ENCODE results near the gene CRK. TPM values are rescaled to one million over a fixed set of nuclear protein-coding genes. Genes with fewer than 3 reads are reported as not detected.
A peak's percentile ranks its signal among the peaks of the same experiment; 100 is the strongest.

The CRK gene
- 23.8 and 24.9 TPM in 2 replicates for total RNA-seq (2013; cell fraction: nucleolus; rRNA removed)
- total RNA-seq (2014; rRNA removed) (21.2 and 24.0 TPM in 2 replicates), total RNA-seq (2014; rRNA removed; fragmentation: Illumina TruSeq; extraction: Trizol) (20.6 and 21.3 TPM in 2 replicates), total RNA-seq (2021) (20.4 and 21.1 TPM in 2 replicates), polyA plus RNA-seq (2011; rRNA removed) (23.8 and 26.8 TPM in 2 replicates), polyA plus RNA-seq (2014; fragmentation: Illumina TruSeq; extraction: Trizol) (19.9 and 21.8 TPM in 2 replicates), polyA plus RNA-seq (2014; fragmentation: Nextera tagmentation; extraction: Ambion mirVana) (10 to 100 TPM; 11.1 to 11.3 TPM), polyA plus RNA-seq (2014; rRNA removed) (18.3 and 19.7 TPM in 2 replicates), polyA plus RNA-seq (2016; fragmentation: Nextera tagmentation; extraction: Ambion mirVana) (10 to 100 TPM; 17.7 to 21.7 TPM), polyA minus RNA-seq (2011; rRNA and poly(A)+ RNA removed) (22.0 and 30.1 TPM in 2 replicates), Bru-seq, nascent RNA (percentile 74 among the genes with signal in this experiment), BruChase-seq, experiment 1, labeled RNA remaining after a 6-hour chase (percentile 77 among the genes with signal in this experiment), BruChase-seq, experiment 2, labeled RNA remaining after a 2-hour chase (percentile 82 among the genes with signal in this experiment)
- polyA plus RNA-seq (2011; ENCODE audit: low read depth): 4.2 TPM
- 14.6 and 15.0 TPM in 2 replicates for polyA plus RNA-seq (2011; cell fraction: cytosol; rRNA removed)
- 5.2 and 8.8 TPM in 2 replicates for polyA plus RNA-seq (2011; cell fraction: nucleus; rRNA removed)
- 5.6 and 8.6 TPM in 2 replicates for polyA plus RNA-seq (2012)
- 7.9 and 8.0 TPM in 2 replicates for polyA minus RNA-seq (2011; cell fraction: cytosol; rRNA and poly(A)+ RNA removed)
- polyA minus RNA-seq (2011; cell fraction: nucleus; rRNA and poly(A)+ RNA removed): 4.1 and 8.1 TPM in 2 replicates
- long read RNA-seq, experiment 1, partial matches to known transcripts: 1 of 4 reads
- long read RNA-seq, experiment 1, other reads (novel, unspliced or antisense): 0 of 4 reads
- long read RNA-seq, experiment 2, partial matches to known transcripts: 2 of 11 reads
- long read RNA-seq, experiment 2, other reads (novel, unspliced or antisense): 8 of 11 reads

DNA sequence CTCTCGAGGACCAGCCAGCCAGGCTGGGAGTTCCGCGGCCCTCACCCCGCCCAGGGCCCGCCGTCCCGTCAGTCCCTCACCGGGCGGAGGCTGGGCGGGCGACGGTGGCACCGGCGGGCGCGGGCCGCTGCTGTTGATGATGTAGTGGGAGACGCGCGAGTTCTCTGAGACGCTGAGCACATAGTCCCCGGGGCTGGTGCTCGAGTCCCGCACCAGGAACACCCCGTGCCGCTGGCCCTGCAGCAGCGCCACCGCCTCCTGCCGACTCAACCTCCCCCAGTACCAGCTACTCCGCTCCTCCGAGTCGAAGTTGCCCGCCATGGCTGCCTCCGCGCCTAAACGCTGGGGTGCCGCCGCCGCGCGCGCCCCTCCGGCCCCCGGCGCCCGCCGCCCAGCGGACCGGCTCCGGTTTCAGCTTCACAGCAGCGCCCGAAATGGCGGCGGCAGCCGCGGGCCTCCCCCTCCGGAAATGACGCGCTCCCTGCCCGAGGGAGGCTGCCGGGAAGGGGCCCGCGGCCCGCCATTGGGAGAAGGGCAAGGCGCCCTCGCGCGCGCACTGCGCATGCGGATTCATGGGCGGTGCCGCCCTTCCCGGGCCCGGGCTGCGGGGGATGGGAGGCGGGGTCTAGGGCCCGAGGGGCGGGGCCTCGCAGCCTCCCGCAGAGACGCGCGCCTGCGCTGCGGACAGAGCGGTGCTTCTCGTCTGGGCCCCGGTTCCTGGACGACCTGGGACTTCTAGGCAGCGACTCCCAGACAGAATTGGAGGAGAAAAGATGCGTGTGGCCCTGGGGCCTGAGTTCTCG lies at the start of gene CRK:
Gene CRK, minus strand, starts transcription at position 436 of the 803 bp plus-strand sequence. Its CDS starts 115 bp downstream, at position 321.
- peak; percentile 92 for ATAC-seq
- Histone ChIP-seq H3K4me1 (ENCODE audit: control insufficient read depth, insufficient read depth, low read length) (peaks cover 3% of the 10 kb centered on the region; the same call in 1 of the 2 replicates), H3K36me3 (ENCODE audit: control insufficient read depth in 2 of 2, insufficient read depth in 2 of 2, low read length in 1 of 2) (peaks cover 0 to 6% of the 10 kb centered on the region in 2 experiments; a peak in 1 of 4 replicates), H3K79me2 (ENCODE audit: control insufficient read depth, insufficient read depth, low read length) (peaks cover 49% of the 10 kb centered on the region), H2AFZ (ENCODE audit: control insufficient read depth, low read depth, low read length) (peak within 1 kb of the TSS; percentile 86), H3K27ac (ENCODE audit: control insufficient read depth, insufficient read depth) (peak within 1 kb of the TSS; percentile 89), H4K20me1 (ENCODE audit: control insufficient read depth, insufficient read depth) (peaks cover 7% of the 10 kb centered on the region; the same call in 1 of the 2 replicates), H3K9me3 (replicated peaks; ENCODE audit: control insufficient read depth, insufficient read depth, low read length) (no peaks in the 10 kb centered on the region), H3K27me3 (replicated peaks in 1 of 2; ENCODE audit: control insufficient read depth in 2 of 2, insufficient read depth in 2 of 2, low read length in 1 of 2) (no peaks in the 10 kb centered on the region), H3K4me2 (ENCODE audit: control insufficient read depth, insufficient read depth) (peak within 1 kb of the TSS; percentile 91), H3K4me3 (peak within 1 kb of the TSS; percentile 73), H3K9ac (ENCODE audit: control insufficient read depth, insufficient read depth, low read length) (peak within 1 kb of the TSS; percentile 90)
- ChIA-PET SMC1A (ENCODE audit: uncharacterized antibody, unreplicated experiment) (interaction anchor here (1.5 kb wide), 1 partner anchor 91 kb away, joined by 5 read pairs; no protein-coding TSS in a partner anchor), RAD21 (ENCODE audit: unreplicated experiment) (interaction anchor here (1.2 to 1.3 kb wide), 2 partner anchors 32 to 94 kb away, joined by 3 to 4 read pairs; no protein-coding TSS in a partner anchor), CTCF (interaction anchor here (1.0 to 1.9 kb wide), 3 partner anchors 58 to 90 kb away, joined by 3 to 7 read pairs (median 3); no protein-coding TSS in a partner anchor), POLR2A (interaction anchor here (0.5 to 1.7 kb wide), 5 partner anchors 19 to 61 kb away, joined by 3 to 5 read pairs (median 4); partner anchors contain the start of gene INPP5K)
- peak; percentile 73 for DNase-seq (ENCODE audit: low read depth, low spot score)
- in situ Hi-C loops (cut with MboI): no loop called here
- intact Hi-C loops (cut with micrococcal nuclease; ENCODE audit: unreplicated experiment): loop anchor here (1.0 to 2.0 kb wide), 3 partner anchors 31 to 91 kb away; partner anchors contain the start of gene INPP5K
- no TSS peak for BruUV-seq (replicated peaks)
- FAIRE-seq: peak; percentile 18
- under 1% methylated on average over 49 of the region's 93 CpGs for WGBS (ENCODE audit: insufficient coverage, insufficient replicate concordance, low lambda C conversion rate, missing lambda C conversion rate)
- TF ChIP-seq HCFC1 (IDR thresholded peaks at IDR 0.05; ENCODE audit: low read length): peak; percentile 91
- TF ChIP-seq NFYB (IDR thresholded peaks at IDR 0.05; ENCODE audit: insufficient read depth, low read depth, low read length): no peak
- no peak for TF ChIP-seq BRCA1 (IDR thresholded peaks at IDR 0.05; ENCODE audit: low read depth, low read length)
- peak in 1 of 2 experiments; percentile 54; a peak in 1 of 4 replicates for TF ChIP-seq SRF (IDR thresholded peaks at IDR 0.05; ENCODE audit: low read depth in 2 of 2, low read length in 2 of 2)
- peak; percentile 71; the same call in 1 of the 2 replicates for TF ChIP-seq SMAD5 (IDR thresholded peaks at IDR 0.05; ENCODE audit: low read depth)
- peak; percentile 36; the same call in 2 of the 3 replicates for TF ChIP-seq POU2F2 (IDR thresholded peaks at IDR 0.05; ENCODE audit: borderline replicate concordance, low read depth, low read length)
- TF ChIP-seq, protein P1, sequence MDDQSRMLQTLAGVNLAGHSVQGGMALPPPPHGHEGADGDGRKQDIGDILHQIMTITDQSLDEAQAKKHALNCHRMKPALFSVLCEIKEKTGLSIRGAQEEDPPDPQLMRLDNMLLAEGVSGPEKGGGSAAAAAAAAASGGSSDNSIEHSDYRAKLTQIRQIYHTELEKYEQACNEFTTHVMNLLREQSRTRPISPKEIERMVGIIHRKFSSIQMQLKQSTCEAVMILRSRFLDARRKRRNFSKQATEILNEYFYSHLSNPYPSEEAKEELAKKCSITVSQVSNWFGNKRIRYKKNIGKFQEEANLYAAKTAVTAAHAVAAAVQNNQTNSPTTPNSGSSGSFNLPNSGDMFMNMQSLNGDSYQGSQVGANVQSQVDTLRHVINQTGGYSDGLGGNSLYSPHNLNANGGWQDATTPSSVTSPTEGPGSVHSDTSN (IDR thresholded peaks at IDR 0.05; ENCODE audit: insufficient replicate concordance, low read depth, low read length): no peak
- peak; percentile 89 for TF ChIP-seq SMARCA5 (IDR thresholded peaks at IDR 0.05)
- TF ChIP-seq, protein P2, sequence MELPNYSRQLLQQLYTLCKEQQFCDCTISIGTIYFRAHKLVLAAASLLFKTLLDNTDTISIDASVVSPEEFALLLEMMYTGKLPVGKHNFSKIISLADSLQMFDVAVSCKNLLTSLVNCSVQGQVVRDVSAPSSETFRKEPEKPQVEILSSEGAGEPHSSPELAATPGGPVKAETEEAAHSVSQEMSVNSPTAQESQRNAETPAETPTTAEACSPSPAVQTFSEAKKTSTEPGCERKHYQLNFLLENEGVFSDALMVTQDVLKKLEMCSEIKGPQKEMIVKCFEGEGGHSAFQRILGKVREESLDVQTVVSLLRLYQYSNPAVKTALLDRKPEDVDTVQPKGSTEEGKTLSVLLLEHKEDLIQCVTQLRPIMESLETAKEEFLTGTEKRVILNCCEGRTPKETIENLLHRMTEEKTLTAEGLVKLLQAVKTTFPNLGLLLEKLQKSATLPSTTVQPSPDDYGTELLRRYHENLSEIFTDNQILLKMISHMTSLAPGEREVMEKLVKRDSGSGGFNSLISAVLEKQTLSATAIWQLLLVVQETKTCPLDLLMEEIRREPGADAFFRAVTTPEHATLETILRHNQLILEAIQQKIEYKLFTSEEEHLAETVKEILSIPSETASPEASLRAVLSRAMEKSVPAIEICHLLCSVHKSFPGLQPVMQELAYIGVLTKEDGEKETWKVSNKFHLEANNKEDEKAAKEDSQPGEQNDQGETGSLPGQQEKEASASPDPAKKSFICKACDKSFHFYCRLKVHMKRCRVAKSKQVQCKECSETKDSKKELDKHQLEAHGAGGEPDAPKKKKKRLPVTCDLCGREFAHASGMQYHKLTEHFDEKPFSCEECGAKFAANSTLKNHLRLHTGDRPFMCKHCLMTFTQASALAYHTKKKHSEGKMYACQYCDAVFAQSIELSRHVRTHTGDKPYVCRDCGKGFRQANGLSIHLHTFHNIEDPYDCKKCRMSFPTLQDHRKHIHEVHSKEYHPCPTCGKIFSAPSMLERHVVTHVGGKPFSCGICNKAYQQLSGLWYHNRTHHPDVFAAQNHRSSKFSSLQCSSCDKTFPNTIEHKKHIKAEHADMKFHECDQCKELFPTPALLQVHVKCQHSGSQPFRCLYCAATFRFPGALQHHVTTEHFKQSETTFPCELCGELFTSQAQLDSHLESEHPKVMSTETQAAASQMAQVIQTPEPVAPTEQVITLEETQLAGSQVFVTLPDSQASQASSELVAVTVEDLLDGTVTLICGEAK (IDR thresholded peaks at IDR 0.05; ENCODE audit: borderline replicate concordance): peak; percentile 61; the same call in 1 of the 2 replicates
